AG09309 (cell line): ENCODE measurements around the gene MSX2.

ENCODE experiments used
- DNase-seq: peaks from one replicate; pipeline ENCODE4 v3.0.0-alpha.2; 2010; ENCODE audit warnings: low read depth
- H3K4me3 ChIP-seq: 2 replicates; pipeline ENCODE4 v1.5.1; 2011; ENCODE audit warnings: mild to moderate bottlenecking, low read depth, low read length, moderate library complexity; ENCODE audit not compliant: control insufficient read depth
- TF ChIP-seq, protein P1 (sequence below): IDR thresholded peaks from 2 replicates; pipeline ENCODE4 v1.5.1; 2011; ENCODE audit warnings: mild to moderate bottlenecking, low read depth, low read length, inconsistent platforms; ENCODE audit not compliant: insufficient read depth, control insufficient read depth; ENCODE audit errors: missing control alignments

MSX2 gene

GRCh38 chr5:174737330-174737729 lies 12.9 kb downstream of the MSX2 start:
- H3K4me3 ChIP-seq, result no peak overlapping the region
- DNase-seq, result no peak
- TF ChIP-seq, protein P1, sequence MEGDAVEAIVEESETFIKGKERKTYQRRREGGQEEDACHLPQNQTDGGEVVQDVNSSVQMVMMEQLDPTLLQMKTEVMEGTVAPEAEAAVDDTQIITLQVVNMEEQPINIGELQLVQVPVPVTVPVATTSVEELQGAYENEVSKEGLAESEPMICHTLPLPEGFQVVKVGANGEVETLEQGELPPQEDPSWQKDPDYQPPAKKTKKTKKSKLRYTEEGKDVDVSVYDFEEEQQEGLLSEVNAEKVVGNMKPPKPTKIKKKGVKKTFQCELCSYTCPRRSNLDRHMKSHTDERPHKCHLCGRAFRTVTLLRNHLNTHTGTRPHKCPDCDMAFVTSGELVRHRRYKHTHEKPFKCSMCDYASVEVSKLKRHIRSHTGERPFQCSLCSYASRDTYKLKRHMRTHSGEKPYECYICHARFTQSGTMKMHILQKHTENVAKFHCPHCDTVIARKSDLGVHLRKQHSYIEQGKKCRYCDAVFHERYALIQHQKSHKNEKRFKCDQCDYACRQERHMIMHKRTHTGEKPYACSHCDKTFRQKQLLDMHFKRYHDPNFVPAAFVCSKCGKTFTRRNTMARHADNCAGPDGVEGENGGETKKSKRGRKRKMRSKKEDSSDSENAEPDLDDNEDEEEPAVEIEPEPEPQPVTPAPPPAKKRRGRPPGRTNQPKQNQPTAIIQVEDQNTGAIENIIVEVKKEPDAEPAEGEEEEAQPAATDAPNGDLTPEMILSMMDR, result no peak

DNA sequence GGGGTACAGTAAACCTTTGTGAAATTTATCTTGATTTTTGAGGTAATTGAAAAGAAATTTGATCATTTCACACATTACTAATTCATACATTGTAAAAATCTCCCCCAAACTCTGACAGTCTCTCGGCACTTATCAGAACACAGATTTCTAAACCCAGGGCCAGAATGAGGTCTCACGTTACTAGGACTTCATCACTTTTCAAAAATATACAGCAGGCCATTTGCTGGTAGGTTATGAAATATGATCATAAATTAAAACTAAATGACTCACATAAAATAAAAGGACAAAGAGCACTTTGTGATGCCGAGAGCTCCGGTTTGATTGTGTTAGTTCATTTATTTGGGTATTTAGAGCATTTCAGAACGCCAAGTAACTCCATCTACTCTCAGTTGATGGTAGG lies 17.0 kb downstream of the MSX2 start:
- no peak overlapping the region for H3K4me3 ChIP-seq
- TF ChIP-seq, protein P1, result no peak
- DNase-seq, result no peak

DNA sequence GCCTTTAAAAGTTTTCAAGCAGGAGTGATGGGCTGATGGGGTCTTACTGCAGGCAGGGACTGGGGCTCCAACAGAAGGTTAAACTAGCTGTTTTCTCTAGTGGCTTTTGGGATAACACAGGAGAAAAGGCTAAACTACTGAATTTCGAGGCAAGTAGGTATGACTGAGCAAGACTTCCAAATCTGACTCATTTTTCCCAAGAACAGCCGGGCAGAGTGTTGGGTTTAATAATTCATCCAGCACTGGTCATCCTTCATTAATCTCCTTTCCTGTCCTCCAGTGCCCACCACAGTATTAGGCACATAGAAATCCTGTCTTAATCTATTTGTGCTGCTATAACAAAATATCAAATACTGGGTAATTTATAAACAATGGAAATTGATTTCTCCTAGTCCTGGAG lies 20.5 kb downstream of the MSX2 start:
- no peak overlapping the region for H3K4me3 ChIP-seq
- TF ChIP-seq, protein P1, result no peak
- no peak for DNase-seq

DNA sequence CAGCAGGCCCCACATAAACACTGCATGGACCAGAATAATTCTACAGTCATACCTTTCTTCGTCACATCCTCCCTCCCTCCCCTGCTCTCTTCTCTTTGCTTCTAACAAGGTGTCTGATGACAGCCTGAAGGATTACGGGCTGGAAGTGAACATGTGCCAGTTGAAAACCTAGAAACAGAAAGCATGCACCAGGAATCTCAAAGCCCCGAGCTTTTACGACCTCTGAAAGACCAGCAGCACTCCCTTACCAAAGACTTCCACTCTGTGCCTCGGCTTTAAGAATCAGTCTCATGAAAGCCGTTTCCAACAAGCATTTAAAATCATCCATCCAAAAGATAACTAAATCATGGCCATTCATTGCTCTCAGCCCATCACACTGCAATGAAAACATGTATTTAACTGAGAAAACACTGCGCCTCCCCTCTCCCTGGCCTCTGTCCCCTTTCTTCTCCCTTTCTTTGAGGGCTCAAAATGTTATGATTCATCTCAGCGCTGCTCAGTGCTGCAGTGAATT lies 21.3 kb downstream of the MSX2 start:
- no peak for DNase-seq

DNA sequence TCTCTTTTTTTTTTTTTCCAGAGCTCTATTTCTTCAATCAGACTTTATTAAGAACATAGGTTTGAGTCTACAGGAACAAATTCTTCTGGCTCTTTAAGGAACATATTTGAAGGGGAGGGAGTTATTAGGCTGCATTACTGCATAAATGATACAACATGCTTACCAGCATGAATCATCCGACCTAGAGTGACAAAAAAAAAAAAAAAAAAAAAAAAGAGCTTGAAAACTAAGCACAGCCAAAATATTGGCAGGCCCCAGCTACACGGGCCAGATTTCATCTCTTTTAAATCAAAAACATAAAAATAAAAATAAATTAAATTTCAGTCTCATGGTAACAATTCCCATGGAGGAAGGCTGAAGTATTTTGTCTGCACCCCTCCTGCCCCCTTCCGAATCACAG lies 26.3 kb downstream of the MSX2 start:
- DNase-seq, result peak; percentile 44
- H3K4me3 ChIP-seq, result peak overlapping the region; percentile 51
- TF ChIP-seq, protein P1, result no peak

More for the DNA sequence above, 21.3 kb downstream of the MSX2 start:
- TF ChIP-seq, protein P1, result no peak
- no peak overlapping the region for H3K4me3 ChIP-seq

GRCh38 chr5:174751154-174752000 lies 27.0 kb downstream of the MSX2 start:
- DNase-seq, result no peak
- TF ChIP-seq, protein P1, result no peak
- peak overlapping the region; percentile 51 for H3K4me3 ChIP-seq
